C1 segment of cervical spinal cord (tissue), 14 donors: Measurements from ENCODE around the gene RECK.
"Not testable (repeated sequence)": the region's sequence is repeated elsewhere in the genome, so short reads cannot be mapped to it uniquely, and the experiment has no call there.

Experiments
- DNase-seq, 14 donors: peaks; one replicate each; lab custom pipeline; 2025; lab: John Stamatoyannopoulos, UW

Gene RECK

GRCh38 chr9:36153746-36154145 is 117.0 kb downstream of the RECK start:
- no peak for DNase-seq

DNA sequence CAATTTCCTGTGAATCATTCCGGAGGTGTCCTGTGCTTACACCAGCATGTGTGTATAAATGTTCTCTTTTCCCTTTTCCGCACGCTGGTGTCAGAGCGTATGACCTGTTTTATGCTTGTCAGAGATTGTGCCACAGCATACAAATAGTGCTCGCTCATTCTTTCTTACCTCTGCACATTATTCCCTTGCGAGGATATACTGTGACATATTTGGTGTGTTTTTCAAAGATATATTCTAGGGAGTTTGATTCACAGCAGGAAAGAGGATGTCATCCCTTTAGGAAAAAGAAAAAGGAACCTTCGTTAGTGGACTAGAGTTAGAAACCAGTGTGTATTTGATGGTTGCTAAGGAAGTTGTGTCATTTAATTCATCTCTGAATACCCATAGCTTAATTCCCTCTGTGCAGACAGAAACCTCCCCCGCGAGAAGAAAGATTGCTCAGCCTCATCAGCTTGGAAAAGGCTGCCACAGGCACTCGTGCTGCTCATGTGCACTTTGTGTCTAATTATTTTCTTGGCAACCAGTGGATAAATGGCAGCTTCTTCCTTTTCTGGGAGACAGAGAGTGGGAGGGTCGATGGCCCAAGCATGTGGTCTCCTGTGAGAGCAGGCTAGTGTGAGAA is 117.7 kb downstream of the RECK start:
- DNase-seq = peak in 9 of 14 donors; percentile 15 to 46 (median 34)

- no peak for DNase-seq
Measured at GRCh38 chr9:36156116-36156515, 119.4 kb downstream of the RECK start.

DNA sequence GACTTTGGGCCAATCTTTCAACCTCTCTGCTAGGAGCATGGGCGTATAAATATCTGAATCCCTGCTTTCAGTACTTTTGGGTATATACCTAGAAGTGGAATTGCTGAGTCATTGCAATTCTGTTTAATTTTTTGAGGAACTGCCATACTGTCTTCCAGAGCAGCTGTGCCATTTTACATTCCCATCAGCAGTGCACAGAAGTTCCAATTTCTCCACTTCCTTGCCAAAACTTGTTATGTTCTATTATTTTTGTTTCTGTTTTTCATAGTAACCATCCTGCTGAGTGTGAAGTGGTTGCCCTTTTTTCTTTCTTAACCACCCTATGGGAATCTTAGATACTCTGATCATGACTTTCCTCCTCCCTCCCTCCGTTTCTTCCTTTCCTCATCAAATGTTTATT is 121.4 kb downstream of the RECK start:
- DNase-seq = no peak

GRCh38 chr9:36158917-36159316 is 122.2 kb downstream of the RECK start:
- DNase-seq = no peak

GRCh38 chr9:36159509-36159908 is 122.8 kb downstream of the RECK start:
- not testable (repeated sequence) for DNase-seq

DNA sequence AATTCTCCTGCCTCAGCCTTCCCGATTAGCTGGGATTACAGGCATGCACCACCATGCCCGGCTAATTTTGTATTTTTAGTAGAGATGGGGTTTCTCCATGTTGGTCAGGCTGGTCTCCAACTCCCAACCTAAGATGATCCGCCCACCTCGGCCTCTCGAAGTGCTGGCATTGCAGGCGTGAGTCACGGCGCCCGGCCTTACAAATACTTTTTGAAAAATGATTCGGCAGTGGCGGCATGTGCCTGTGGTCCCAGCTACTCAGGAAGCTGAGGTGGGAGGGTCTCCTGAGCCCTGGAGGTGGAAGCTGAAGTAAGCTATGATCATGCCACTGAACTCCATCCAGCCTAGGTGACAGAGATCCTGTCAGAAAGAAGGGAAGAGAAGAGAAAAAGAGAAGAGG is 123.4 kb downstream of the RECK start:
- not testable (repeated sequence) for DNase-seq

DNA sequence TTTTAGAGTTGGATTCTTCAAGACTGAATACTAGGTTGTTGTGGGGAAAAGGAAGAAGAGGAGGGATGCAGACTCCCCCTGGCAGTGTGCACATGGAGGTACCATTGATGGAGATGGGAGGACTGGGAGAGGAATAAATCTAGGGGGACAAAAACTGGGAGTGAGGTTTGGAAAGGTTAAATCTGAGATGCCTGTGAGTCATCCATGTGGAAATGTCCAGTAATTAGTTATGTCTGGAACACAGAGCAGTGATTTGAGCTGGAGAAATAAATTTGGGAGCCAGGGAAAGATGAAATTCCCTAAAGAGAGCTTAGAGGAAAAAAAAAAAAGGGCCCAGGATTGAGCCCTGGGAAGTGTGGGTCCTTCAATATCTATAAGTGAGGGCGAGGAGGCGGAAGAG is 124.5 kb downstream of the RECK start:
- no peak for DNase-seq

DNA sequence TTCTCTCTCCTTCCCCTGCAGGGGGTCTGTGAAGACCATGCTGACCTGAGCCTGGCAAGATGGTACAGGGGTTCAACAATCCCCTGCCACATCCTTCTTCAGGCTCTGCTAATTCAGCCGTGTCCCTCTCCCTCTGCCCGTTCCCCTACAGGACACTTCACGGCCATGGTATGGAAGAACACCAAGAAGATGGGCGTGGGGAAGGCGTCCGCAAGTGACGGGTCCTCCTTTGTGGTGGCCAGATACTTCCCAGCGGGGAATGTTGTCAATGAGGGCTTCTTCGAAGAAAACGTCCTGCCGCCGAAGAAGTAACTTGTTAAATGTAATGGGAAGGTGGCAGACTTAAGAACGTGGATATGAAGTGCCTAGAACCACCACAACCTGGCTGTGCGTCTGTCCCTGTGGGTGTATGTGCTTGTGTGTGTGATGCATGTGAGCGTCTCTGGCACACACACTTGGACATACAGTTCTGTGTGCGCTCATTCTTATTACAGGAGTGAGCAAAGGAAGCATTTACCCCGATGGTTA is 125.6 kb downstream of the RECK start:
- no peak for DNase-seq

GRCh38 chr9:36163049-36163785 is 126.5 kb downstream of the RECK start:
- DNase-seq = peak in 12 of 14 donors; percentile 31 to 88 (median 67)

DNA sequence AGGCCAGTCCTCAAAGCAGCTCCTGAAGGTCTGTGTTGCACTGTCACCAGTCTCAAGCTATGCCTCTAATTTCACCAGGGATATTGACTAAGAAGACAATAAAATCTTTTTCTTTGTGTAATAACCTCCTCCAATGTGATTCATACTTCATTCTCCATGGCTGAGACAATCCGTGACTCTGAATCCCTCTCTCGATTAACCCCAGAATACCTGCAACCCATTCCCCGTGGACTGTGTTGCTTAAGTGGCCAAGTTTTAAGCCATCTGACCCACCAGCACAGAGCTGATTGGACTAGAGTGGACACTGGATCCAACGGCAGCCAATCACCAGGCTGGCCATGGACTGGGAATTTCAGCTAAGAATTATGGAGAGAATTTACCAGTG is 127.1 kb downstream of the RECK start:
- peak in 1 of 14 donors; percentile 53 for DNase-seq

DNA sequence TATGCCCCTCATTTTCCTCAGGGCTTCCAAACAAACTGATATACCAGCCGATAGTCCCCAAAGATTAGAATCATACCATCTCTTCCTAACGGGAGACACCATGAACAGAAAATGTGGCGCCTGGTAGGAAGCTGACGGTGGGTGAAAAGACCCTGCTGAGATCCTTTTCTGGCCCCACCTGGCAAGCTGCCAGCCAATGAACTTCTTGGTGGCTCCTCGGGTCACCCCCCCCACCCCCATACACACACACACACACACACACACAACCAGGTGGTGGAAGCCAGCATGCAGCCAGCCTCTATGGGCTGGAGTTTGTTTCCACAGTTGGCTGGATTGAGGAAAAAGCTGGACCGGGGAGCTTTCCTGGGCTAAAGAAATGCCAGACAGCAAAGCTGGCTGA is 127.7 kb downstream of the RECK start:
- DNase-seq = peak in 1 of 14 donors; percentile 28

DNA sequence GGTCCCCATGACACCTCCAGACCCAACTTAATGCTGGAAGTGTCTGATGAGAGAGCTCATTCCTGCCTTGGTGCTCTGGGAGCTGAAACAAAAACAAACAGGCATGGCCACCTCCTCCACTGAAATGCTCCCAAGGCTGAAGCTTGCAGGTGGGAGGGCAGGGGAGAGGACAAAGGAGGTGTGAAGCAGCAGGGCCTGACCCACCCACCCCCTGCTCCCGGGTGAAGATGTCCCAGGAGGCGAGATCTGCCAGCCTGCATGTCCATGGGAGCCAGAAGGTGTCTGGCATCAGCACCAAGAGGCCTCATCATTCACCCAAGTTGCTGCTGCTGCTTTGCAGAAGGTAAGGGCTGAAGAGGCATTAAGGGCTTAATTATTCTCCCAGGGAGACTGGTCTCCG is 128.3 kb downstream of the RECK start:
- DNase-seq = peak in 2 of 14 donors; percentile 10 to 36

GRCh38 chr9:36165826-36166167 is 129.1 kb downstream of the RECK start:
- no peak for DNase-seq

- peak in 13 of 14 donors; percentile 42 to 91 (median 73) for DNase-seq
Measured at GRCh38 chr9:36166168-36166927, 129.6 kb downstream of the RECK start.

- DNase-seq = no peak
Measured at GRCh38 chr9:36169166-36169565, 132.5 kb downstream of the RECK start, which contains the start of gene CCIN. Gene CCIN (plus strand): TSS chr9:36169388. CDS start chr9:36169503, 115 bp downstream.

DNA sequence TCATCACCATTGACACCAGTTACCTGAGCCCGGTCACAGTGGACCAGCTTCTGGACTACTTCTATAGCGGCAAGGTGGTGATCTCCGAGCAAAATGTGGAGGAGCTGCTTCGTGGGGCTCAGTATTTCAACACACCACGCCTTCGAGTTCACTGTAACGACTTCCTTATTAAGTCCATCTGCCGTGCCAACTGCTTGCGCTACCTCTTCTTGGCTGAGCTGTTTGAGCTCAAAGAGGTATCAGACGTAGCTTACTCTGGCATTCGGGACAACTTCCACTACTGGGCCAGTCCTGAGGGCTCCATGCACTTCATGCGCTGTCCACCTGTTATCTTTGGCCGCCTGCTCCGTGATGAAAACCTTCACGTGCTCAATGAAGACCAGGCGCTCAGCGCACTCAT is 133.0 kb downstream of the RECK start:
- DNase-seq = no peak

- no peak for DNase-seq
Measured at GRCh38 chr9:36170531-36170930, 133.8 kb downstream of the RECK start.

DNA sequence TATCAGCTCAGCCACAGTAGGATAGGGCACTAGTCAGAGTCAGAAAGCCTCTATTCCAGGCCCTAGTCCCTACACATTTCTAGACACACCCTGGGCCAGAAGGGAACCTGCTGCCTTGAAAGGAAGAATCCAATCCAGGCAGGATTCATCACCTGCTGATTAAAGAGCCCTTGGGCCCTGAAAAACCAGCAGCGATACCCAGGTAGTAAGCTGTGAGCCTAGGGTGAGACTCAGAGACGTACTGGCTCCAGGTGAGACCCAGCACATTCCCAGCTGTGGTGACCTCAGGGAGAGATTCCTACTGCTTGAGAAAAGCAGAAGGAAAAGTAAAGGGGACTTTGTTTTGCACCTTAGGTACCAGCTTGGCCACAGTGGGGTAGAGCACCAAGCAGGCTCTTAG is 137.1 kb downstream of the RECK start:
- DNase-seq = no peak
